ENCODE data around the gene TPBGL. TPM values are rescaled to one million over a fixed set of nuclear protein-coding genes. Genes with fewer than 3 reads are reported as not detected.
"Not testable (repeated sequence)": the region's sequence is repeated elsewhere in the genome, so short reads cannot be mapped to it uniquely, and the experiment has no call there.

The TPBGL gene
- total RNA-seq, 3 donors from 2014 or later: 0.33 TPM; not detected in 2

DNA sequence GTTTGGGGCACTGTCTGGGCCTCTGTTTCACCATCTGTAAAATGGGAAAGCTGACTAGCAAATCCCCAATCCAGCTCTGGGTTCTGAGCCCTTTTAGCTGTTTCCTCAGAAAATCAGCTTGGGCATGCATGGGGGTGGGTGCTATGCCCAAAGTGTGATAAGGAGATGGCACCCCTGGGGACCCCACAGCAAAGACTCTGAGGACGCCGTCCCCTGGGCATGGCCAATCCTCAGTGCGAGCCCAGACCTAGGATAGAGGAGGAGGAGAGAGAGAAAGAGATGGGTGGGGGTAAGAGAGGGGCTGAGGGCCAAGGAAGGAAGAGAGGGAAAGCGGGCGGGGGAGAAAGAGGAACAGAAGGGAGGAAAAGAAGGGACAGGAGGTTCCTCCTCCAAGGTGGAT, 31.8 kb downstream of the TPBGL start:
- intact Hi-C loops (cut with DNase I; ENCODE audit: low total_unique reads): no loop called here
- Histone ChIP-seq H3K27me3 (no peaks in the 10 kb centered on the region), H3K27ac (peak overlapping the region in 1 of 2 donors; percentile 3), H3K9me3 (no peaks in the 10 kb centered on the region), H3K4me3 (no peak overlapping the region), H3K4me1 (no peaks in the 10 kb centered on the region), H3K36me3 (peaks cover 6% of the 10 kb centered on the region)
- DNase-seq (ENCODE audit: low spot score in 2 of 2): peak in 1 of 2 donors; percentile 39
- no peak for TF ChIP-seq POLR2AphosphoS5 (IDR thresholded peaks at IDR 0.05)
- TF ChIP-seq, protein P1, sequence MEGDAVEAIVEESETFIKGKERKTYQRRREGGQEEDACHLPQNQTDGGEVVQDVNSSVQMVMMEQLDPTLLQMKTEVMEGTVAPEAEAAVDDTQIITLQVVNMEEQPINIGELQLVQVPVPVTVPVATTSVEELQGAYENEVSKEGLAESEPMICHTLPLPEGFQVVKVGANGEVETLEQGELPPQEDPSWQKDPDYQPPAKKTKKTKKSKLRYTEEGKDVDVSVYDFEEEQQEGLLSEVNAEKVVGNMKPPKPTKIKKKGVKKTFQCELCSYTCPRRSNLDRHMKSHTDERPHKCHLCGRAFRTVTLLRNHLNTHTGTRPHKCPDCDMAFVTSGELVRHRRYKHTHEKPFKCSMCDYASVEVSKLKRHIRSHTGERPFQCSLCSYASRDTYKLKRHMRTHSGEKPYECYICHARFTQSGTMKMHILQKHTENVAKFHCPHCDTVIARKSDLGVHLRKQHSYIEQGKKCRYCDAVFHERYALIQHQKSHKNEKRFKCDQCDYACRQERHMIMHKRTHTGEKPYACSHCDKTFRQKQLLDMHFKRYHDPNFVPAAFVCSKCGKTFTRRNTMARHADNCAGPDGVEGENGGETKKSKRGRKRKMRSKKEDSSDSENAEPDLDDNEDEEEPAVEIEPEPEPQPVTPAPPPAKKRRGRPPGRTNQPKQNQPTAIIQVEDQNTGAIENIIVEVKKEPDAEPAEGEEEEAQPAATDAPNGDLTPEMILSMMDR (IDR thresholded peaks at IDR 0.05): no peak
- no peak for TF ChIP-seq POLR2A (IDR thresholded peaks at IDR 0.05)

DNA sequence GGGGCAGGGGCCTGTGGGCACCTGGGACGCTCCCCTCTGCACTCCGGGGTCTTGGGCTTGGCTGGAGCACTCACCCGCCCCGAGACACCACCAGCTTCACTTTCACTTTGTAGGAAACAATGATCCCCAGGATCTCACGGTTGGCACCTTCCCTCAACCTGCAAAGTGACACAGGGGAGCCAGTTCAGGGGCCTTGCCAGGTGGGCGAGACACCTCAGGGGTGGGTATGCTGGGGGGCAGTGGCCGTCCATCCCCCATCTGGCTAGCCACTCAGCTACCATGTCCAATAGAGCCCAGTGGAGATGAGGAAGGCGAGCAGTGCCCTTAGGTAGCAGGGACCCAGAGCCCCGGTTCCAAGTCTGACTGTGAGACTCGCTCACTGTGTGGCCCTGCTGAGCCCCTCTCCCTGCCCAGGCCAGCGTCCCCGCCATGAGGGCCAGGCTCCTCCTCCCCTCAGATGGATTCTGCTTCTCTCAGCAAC, 32.3 kb downstream of the TPBGL start:
- Histone ChIP-seq H3K4me3 (no peak overlapping the region), H3K27me3 (no peaks in the 10 kb centered on the region), H3K4me1 (no peaks in the 10 kb centered on the region), H3K9me3 (no peaks in the 10 kb centered on the region), H3K36me3 (peaks cover 6% of the 10 kb centered on the region), H3K27ac (peak overlapping the region in 1 of 2 donors; percentile 3)
- DNase-seq (ENCODE audit: low spot score in 2 of 2): peak in 1 of 2 donors; percentile 36
- intact Hi-C loops (cut with DNase I; ENCODE audit: low total_unique reads): no loop called here
- no peak for TF ChIP-seq POLR2A (IDR thresholded peaks at IDR 0.05)
- TF ChIP-seq, protein P1 (IDR thresholded peaks at IDR 0.05): no peak
- no peak for TF ChIP-seq POLR2AphosphoS5 (IDR thresholded peaks at IDR 0.05)

DNA sequence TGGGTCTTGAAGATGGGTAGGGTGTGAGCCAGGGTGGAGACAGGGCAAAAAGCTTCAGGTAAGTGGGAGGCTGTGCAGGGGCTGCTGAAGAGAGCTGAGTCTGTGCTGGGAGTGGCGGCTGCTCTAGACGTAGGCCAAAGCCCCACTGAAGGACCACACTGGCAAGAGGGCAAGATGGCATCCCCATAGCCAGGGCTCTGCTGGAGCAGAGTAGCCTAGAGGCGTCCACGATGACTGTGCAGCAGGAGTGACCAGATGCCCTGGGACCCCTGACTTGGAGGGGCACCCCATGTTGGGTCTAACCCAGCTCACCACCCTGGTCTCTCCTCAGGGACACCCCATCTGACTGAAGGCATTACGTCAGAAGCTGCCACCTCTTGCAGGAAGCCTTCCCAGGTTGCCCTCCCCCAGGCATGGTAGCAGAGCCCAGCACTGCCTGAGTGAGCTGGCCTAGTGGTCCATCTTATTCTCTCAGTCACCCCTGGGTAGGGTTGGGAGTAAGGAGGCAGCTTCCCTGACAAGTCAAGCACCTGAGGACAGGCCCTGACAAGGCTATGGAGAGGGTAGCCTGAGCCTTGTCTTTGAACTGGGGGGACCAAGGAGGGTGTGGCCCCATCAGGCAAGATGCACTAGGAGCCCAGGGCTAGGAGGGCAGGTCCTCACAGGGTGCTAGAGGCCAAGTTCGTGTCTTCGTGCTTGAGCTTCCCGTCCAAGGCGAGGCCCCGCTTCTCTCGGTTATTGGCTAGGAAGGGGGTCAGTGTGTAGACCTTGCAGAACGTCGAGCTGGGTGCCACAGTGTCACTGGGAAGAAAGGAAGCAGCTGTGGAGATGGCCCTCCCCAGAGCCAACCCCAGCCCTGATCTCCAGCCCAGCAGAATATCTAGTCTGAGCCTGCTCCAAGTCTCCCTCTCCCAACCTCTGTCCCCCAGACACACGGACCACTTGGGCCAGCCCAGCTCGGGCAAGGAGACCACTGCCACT, 33.1 kb downstream of the TPBGL start:
- H3K27ac ChIP-seq: peak overlapping the region in 1 of 2 donors; percentile 7
- H3K27me3 ChIP-seq: no peaks in the 10 kb centered on the region
- peak in 1 of 2 donors; percentile 24 for DNase-seq (ENCODE audit: low spot score in 2 of 2)
- TF ChIP-seq POLR2A (IDR thresholded peaks at IDR 0.05) (no peak), POLR2AphosphoS5 (IDR thresholded peaks at IDR 0.05) (no peak)
- TF ChIP-seq, protein P1 (IDR thresholded peaks at IDR 0.05): no peak
- no peaks in the 10 kb centered on the region for H3K4me1 ChIP-seq
- intact Hi-C loops (cut with DNase I; ENCODE audit: low total_unique reads): no loop called here
- H3K4me3 ChIP-seq: no peak overlapping the region
- H3K36me3 ChIP-seq: peaks cover 12% of the 10 kb centered on the region
- no peaks in the 10 kb centered on the region for H3K9me3 ChIP-seq

DNA sequence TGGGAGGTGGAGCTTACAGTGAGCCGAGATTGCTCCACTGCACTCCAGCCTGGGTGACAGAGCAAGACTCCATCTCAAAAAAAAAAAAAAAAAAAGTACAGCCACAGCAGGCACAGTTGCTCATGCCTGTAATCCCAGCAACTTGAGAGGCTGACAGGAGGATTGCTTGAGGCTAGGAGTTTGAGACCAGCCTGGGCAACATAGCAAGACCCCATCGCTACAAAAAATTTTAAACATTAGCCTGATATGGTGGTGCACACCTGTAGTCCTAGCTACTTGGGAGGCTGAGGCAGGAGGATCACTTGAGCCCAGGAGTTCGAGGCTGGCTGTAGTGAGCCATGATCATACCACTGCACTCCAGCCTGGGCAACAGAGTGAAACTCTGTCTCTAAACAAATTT, 34.1 kb downstream of the TPBGL start:
- intact Hi-C loops (cut with DNase I; ENCODE audit: low total_unique reads): loop anchor here (5.0 kb wide), 1 partner anchor 467 kb away; no protein-coding TSS in a partner anchor
- peaks cover 14% of the 10 kb centered on the region for H3K36me3 ChIP-seq
- not testable (repeated sequence) for H3K4me1 ChIP-seq, H3K27me3 ChIP-seq, H3K4me3 ChIP-seq, H3K27ac ChIP-seq, H3K9me3 ChIP-seq
- DNase-seq (ENCODE audit: low spot score in 2 of 2): peak in 1 of 2 donors; percentile 22

DNA sequence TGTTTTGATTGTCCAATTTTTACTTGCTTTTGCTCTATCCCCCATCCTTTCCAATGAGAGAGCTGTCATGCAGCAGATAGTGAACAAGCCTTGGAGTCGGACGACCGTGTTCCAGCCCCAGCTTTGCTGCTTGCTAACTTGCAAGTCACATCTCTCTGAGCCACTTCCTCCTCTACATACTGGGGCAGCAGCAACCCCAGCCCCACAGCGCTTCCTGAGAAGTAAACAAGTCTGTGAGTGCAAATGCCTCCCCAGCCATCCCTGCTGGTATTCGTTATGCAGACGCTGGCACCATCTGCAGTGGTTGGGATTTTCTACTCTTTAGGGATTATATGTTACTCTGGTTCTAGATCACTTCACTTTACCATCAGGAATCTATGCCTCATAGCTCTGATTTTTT, 35.0 kb downstream of the TPBGL start:
- no peak for TF ChIP-seq POLR2A (IDR thresholded peaks at IDR 0.05)
- TF ChIP-seq, protein P1 (IDR thresholded peaks at IDR 0.05): no peak
- no peak for TF ChIP-seq POLR2AphosphoS5 (IDR thresholded peaks at IDR 0.05)
- H3K9me3 ChIP-seq: no peaks in the 10 kb centered on the region
- no peaks in the 10 kb centered on the region for H3K4me1 ChIP-seq
- intact Hi-C loops (cut with DNase I; ENCODE audit: low total_unique reads): loop anchor here (5.0 kb wide), 1 partner anchor 468 kb away; no protein-coding TSS in a partner anchor
- H3K4me3 ChIP-seq: no peak overlapping the region
- H3K36me3 ChIP-seq: peaks cover 14% of the 10 kb centered on the region
- DNase-seq (ENCODE audit: low spot score in 2 of 2): peak in 1 of 2 donors; percentile 42
- no peak overlapping the region for H3K27ac ChIP-seq
- no peaks in the 10 kb centered on the region for H3K27me3 ChIP-seq
